GM19372 (cell line): Measurements from ENCODE around the gene TRIM27.
A peak's percentile ranks its signal among the peaks of the same experiment; 100 is the strongest.
"Not testable (repeated sequence)": the region's sequence is repeated elsewhere in the genome, so short reads cannot be mapped to it uniquely, and the experiment has no call there.

Experiments used
- ATAC-seq: cut with Tn5 transposase; IDR thresholded peaks from one replicate; pipeline ENCODE4 v1.9.1; 2021; ENCODE audit warnings: mild to moderate bottlenecking, low read depth, moderate library complexity; ENCODE audit not compliant: unreplicated experiment

TRIM27 gene

GRCh38 chr6:28943557-28944411, 20.0 kb upstream of the TRIM27 start:
- ATAC-seq: no peak

DNA sequence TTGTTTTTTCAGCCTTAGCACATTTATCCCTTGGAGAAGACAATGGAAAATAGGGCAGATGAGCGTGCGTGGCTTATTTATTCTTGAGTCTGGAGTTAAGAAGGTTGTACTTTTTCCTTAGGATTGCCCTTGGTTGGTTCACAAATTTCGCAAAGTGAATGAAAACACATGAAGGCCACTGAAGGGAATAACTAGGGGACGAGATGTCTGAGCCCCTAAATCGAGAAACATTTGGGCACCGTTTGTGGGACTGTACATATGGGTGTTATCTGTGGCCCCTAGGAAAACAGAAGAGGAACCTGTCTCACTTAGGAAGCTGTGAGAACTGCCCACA, 19.4 kb upstream of the TRIM27 start:
- ATAC-seq: no peak

- no peak for ATAC-seq
These were observed 18.1 kb upstream of the TRIM27 start for GRCh38 chr6:28941684-28942448.

DNA sequence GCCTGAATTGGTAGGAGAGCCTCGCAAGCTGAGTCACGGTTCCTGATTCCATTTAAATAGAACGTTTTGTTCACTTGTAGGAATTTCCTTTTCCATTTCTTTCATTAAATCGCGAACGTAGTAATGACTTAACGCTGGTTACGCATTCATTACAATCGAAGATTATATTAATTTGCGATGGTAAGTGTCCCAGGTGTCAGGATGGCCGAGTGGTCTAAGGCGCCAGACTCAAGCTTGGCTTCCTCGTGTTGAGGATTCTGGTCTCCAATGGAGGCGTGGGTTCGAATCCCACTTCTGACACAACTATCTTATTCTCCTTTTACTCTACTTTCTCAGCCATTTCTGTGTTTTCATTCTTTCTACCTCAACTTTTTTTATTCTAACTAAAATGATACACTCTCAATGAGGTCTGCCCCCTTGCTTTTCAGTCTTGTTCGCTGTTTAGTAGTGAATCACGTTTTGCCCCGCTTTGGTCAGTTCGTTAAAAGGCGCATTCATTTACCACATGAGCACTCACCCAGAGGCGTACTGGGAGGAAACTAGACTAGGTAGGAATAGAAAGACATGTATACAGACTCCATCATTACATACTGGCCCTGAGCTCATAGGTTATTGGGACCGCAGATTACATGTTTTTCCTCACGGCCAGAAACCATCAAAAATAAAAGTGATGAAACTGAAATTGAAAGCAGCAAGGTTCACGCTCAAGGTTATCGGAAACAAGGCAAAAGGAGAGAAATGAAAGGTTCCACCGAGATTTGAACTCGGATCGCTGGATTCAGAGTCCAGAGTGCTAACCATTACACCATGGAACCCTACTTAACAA, 17.3 kb upstream of the TRIM27 start:
- ATAC-seq: peak; percentile 62

DNA sequence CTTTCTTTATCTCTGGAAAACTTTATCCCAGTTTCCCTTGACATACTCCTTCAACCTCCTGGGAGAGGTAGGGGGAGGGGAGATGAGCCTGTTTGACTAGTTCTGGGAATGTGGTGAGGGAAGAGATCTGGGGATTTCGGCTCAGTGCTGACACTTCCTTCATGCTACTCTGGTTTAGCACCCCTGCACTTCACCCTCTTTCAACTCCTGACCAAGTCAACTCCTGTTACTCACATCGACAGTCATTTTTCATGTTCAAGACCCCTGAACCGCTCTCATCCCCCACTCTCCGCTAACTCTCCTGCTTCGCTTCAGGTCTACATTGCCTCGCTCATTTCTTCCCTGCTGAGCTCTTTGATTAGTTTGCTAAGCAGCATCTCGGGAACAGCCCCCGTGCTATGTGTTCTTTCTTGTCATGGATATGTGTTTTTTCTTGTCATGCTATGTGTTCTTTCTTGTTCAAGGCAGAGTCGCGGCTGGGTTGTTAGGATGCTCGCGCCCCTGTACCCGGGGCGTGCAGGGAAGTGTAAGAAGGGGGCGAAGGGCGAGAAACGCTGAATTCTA, 16.6 kb upstream of the TRIM27 start:
- no peak for ATAC-seq

DNA sequence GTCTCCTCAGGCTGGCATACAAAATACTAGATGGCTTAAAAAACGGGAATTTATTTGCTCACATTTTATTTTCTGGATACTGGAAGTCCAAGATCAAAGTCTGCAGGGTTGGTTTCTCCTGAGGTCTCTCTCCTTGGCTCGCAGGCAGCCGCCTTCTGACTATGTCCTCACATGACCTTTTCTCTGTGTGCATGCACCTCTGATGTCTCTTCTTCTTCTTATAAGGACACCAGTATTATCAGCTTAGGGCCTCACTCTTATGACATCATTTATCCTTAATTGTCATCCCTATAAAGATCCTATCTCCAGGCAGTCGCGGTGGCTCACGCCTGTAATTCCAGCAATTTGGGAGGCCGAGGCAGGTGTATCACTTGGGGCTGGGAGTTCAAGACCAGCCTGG, 9.3 kb upstream of the TRIM27 start:
- no peak for ATAC-seq

DNA sequence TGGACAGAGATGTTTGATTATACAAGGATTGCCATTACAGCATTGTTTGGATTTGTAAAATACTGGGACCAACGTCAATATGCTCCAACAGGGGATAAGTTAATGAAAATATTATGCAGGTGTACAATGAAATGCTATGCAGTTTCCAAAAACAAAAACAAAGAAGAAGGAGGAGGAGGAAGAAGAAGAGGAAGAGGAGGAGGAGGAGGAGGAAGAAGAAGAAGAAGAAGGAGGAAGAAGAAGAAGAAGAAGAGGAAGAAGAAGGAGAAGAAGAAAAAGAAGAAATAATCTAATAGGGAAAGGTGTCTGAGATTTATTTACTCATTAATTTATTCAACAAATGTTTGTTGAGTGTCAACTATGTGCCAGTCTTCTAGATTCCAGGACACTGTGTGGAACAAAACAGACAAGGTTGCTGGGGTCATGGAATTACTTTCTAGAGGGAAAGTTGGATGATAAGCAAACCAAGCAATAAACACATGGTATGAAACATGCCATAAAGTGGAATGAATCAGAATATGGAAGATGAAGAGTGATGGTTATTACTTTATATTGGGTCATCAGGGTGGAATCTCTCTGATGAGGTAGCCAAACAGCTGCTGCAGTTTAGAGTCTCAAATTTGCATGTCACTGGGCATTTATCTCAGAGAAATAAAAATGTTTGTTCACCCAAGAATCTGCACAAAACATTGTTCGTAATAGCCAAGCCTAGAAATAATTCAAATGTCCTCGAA, 6.3 kb upstream of the TRIM27 start:
- no peak for ATAC-seq

DNA sequence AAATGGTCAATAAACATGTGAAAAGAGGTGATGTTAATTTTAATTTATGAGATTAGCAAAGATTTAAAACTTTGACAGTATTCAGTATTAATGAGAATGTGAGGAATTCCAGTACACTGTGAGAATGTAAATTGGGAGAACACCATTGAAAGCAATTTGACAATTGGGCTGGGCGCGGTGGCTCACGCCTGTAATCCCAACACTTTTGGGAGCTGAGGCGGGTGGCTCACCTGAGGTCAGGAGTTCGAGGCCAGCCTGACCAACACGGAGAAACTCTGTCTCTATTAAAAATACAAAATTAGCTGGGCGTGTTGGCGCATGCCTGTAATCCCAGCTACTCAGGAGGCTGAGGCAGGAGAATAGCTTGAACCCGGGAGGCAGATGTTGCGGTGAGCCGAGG, 5.6 kb upstream of the TRIM27 start:
- ATAC-seq: not testable (repeated sequence)

GRCh38 chr6:28927846-28928245, 4.1 kb upstream of the TRIM27 start:
- ATAC-seq: no peak

DNA sequence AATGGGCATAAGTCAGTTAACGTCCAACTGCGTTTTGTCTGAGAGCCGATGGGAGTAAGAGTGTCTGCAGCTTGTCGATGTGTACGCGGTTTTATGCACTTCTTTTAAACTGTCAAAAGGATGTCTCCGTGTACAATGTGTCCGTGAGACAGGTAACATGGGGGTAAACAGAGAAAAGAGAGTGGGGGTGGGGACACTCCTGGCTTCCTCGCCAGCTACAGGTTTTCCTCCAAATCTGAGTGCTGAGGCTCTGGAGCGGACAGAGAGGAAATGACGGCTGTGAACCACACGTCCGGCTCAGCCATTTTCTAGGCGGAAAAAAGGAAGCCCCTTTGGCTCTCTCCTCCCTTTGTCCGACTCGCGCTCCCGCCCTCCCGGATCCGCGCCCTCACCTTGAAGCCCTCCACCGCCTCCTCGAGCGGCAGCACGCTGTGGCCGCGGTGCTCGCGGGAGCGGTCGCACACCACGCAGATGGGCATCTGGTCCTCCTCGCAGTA, 916 bp downstream of the TRIM27 start:
- ATAC-seq: peak; percentile 25

GRCh38 chr6:28922004-28922820, 1.6 kb downstream of the TRIM27 start:
- ATAC-seq: no peak

GRCh38 chr6:28920281-28920680, 3.5 kb downstream of the TRIM27 start:
- no peak for ATAC-seq

GRCh38 chr6:28914941-28915340, 8.8 kb downstream of the TRIM27 start:
- ATAC-seq: no peak

DNA sequence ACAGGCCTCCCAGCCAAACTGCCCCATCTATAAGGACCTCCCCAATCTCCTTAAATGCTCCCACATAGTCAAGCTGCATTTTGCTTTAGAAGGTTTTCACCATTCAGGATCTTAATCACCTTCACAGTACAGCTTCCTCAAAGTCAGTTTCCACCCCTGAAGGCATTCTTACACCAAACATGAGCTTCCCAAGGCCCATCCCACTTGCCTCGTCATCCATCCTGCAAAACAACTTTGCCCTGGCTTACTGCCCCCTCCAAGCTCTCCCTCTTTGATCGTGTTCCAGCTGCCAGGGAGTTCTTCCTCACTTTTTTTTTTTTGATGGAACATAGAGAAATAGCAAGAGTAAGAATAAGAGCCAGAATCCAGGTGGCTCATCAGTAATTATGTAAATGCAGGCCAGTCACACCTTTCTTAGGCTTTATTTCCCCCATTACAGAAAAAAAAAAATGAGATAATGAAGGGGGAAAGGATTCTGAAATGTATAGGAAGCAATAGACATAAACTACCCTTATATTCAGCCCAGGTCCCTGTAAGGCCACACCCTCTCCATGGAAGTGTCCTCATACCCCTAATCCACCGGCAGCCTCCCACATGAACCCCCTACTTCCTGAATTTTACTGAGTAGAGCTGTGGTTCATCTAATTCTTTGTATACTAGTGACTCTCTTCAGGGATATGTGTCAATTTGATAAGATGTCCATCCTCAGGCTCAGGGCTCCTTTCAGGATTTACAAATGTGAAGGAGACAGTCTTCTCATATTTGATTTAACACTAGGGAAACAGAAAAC, 12.7 kb downstream of the TRIM27 start:
- ATAC-seq: no peak

DNA sequence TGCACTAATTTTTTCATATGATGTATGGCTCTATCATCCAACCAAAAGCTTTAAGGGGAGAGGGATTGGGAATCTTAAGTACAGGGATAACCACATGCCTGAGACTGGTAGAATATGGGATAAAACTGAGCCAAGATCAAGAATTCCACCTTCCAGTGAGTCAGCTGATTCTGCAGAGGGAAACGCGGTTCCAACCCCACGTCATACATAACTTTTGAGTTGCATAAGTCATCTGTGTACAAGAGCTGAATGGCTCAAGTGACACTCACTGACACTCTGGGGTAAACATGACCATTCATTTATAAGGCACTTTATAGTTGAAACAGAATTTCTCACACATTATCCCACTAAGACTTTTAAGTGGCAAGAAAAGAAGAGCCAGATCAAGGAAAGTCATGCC, 16.4 kb downstream of the TRIM27 start:
- ATAC-seq: no peak

- no peak for ATAC-seq
These were observed 17.1 kb downstream of the TRIM27 start for GRCh38 chr6:28906669-28907068.

DNA sequence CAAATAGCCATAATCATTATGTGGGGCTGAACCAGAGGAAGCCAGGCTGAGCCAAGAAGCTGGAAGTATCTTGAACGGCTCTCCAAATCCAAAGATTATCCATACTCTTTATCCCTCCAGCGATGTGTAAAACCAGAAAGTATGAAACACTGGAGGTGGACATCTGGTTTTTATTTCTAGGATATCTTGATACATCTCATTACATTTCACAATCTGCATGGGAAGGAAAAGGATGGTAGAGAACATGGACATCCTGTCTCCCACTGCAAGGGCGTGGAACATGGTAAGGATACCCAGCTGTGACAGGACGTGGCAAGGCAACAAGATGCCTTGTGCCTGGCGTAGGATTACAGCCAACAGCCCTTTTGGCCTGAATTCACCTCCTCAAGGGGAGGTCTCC, 20.1 kb downstream of the TRIM27 start:
- no peak for ATAC-seq

GRCh38 chr6:28901831-28902230, 22.0 kb downstream of the TRIM27 start:
- no peak for ATAC-seq
